Adrenal gland (tissue), 12 donors: ENCODE results near the gene UBE2K. TPM values are rescaled to one million over a fixed set of nuclear protein-coding genes. Genes with fewer than 3 reads are reported as not detected.
"Not testable (repeated sequence)": the region's sequence is repeated elsewhere in the genome, so short reads cannot be mapped to it uniquely, and the experiment has no call there.

ENCODE experiments used
- DNase-seq, 7 donors: peaks; one replicate each; pipeline ENCODE4 v3.0.0-alpha.2; 2019 to 2020
- H3K27ac ChIP-seq, 5 donors: fragments of 200-600 bp; sonication (generic) in 4 of 5; 1 replicate in 3 of 5; 2 replicates in 2 of 5; pipeline versions ENCODE4 v1.5.1 to v1.8.0; 2016 to 2020; ENCODE audit warnings: mild to moderate bottlenecking in 1 of 5
- H3K27me3 ChIP-seq: fragments of 200-600 bp; 2 replicates; pipeline ENCODE4 v1.8.0; 2021
- H3K36me3 ChIP-seq, 2 donors: fragments of 200-600 bp; replicated peaks in 1 of 2; 1 replicate in 1 of 2; 2 replicates in 1 of 2; pipeline versions ENCODE4 v1.5.1 to v1.8.0; 2018 to 2022
- H3K4me1 ChIP-seq, 2 donors: fragments of 200-600 bp; replicated peaks in 1 of 2; 1 replicate in 1 of 2; 2 replicates in 1 of 2; pipeline versions ENCODE4 v1.5.1 to v1.8.0; 2018 to 2021
- H3K4me3 ChIP-seq, 4 donors: fragments of 200-600 bp; sonication (generic) in 3 of 4; one replicate each; pipeline ENCODE4 v1.5.1; 2016 to 2018
- H3K9me3 ChIP-seq, 3 donors: fragments of 200-600 bp; sonication (generic) in 1 of 3; replicated peaks in 1 of 3; 1 replicate in 2 of 3; 2 replicates in 1 of 3; pipeline versions ENCODE4 v1.5.1 to v1.8.0; 2016 to 2021
- CTCF ChIP-seq, 6 experiments: fragments of 450-650 bp in 4 of 6; fragments of 200-600 bp in 2 of 6; sonication (generic) in 1 of 6; IDR thresholded peaks; 1 replicate in 5 of 6; 2 replicates in 1 of 6; pipeline versions ENCODE4 v1.5.1 to v1.8.0; 2016 to 2021; ENCODE audit warnings: antibody characterized with exemption in 6 of 6, mild to moderate bottlenecking in 2 of 6, moderate library complexity in 1 of 6
- POLR2A ChIP-seq, 2 donors: fragments of 450-650 bp; IDR thresholded peaks; one replicate each; pipeline ENCODE4 v1.6.1; 2017; ENCODE audit warnings: antibody characterized with exemption in 2 of 2, mild to moderate bottlenecking in 2 of 2, moderate library complexity in 1 of 2
- WGBS, 4 donors: extraction: QIAGEN DNeasy Blood & Tissue Kit in 2 of 4; methylation state at CpG; one replicate each; pipeline versions ENCODE4 v1.1.5 to v1.1.7; 2013 to 2017; 5-methylcytosine and 5-hydroxymethylcytosine counted together
- intact Hi-C, 2 donors: fragments of 100-400 bp; cut with DNase I; formaldehyde crosslinking; loops; one replicate each; pipeline versions ENCODE4 v1.14.1 to v1.15.0; 2022 to 2023
- polyA plus RNA-seq, 3 donors: library from polyadenylated mRNA; stranded (reverse); fragments of 200-250 nt in 2 of 3; fragments of 350-450 nt in 1 of 3; fragmentation: Illumina TruSeq in 1 of 3; extraction: RNeasy Lipid Tissue Mini Kit (QIAGEN cat#74804) in 1 of 3; gene quantifications; one replicate each; pipeline ENCODE4 v1.2.3, GENCODE V29; 2013 to 2014
- total RNA-seq, 9 donors: library from RNA; depleted of rRNA in 4 of 9; stranded (reverse); fragments of >200 nt in 4 of 9; fragments of 120-200 nt in 1 of 9; fragmentation: NEBNext Ultra II Directional in 1 of 9; extraction: Animal tissue kit (Norgen Biotek cat#: 25700) in 1 of 9; gene quantifications; one replicate each; pipeline versions ENCODE4 v1.1.0 to v1.2.4, GENCODE V29; 2013 to 2023
- donor health status: healthy with polysubstance abuse.
- donor health status: Bipolar disorder and iron deficiency.
- donor health status: DM: yes; HTN: yes; CAD: no.
- donor health status: DM: no; HTN: no; CAD: no.
- donor health status: DM: no; HTN: no; CAD: no.
- donor health status: DM: yes; HTN: yes; CAD: no.

UBE2K gene
- total and polyA plus RNA-seq, 12 donors = 17.9 to 146 (median 38.9) TPM

DNA sequence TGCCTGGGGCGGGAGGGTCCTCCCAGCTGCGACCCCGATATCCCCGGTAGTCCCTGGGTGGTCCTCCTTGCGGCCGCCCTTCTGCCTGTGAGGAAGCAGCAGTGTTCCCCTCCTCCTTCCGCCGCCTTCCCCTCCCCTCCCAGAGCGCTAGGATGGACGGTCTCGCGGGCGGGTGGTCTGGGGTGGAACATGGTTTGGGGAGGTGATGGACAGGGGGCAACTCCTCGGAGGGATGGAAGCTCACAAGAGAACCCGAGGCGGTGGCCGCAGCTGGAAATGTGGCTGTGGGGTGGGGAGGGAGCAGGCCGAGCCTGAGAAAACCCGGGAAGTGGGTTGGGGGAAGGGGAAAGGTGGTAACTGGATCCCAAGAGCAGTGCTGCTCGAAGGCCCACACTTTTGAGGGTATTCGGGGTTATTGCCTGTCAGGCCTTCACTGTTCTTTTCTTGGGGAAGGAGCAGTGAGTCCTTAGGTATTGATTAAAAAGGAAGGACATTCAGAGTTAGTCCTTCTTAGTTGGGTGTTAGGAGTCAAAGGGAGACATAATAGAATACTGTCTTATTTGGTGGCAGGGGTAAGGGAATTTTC lies 581 bp downstream of the UBE2K start:
- TF ChIP-seq POLR2A (IDR thresholded peaks at IDR 0.05) (no peak), CTCF (IDR thresholded peaks at IDR 0.05) (no peak)
- Histone ChIP-seq H3K27ac (peak overlapping the region; percentile 87 to 96 (median 90)), H3K4me1 (peaks cover 17 to 36% of the 10 kb centered on the region in 2 donors), H3K4me3 (peak overlapping the region; percentile 63 to 98 (median 82)), H3K36me3 (peaks cover 0 to 6% of the 10 kb centered on the region in 2 donors), H3K9me3 (no peaks in the 10 kb centered on the region), H3K27me3 (no peaks in the 10 kb centered on the region)
- peak; percentile 43 to 60 (median 50) for DNase-seq
- intact Hi-C loops = loop anchor here (5.0 kb wide), 1 partner anchor 279 kb away; the partner anchor contains the start of gene PDS5A (in 2 of the 2)
- 0 to 1% (median 0%) methylated on average over 8 to 21 of the region's 21 CpGs for WGBS, 4 donors

GRCh38 chr4:39699687-39700409 lies 1.9 kb downstream of the UBE2K start:
- H3K4me3 ChIP-seq = peak overlapping the region in 2 of 4 donors; percentile 0 to 63
- TF ChIP-seq POLR2A (IDR thresholded peaks at IDR 0.05) = no peak
- no peak for TF ChIP-seq CTCF (IDR thresholded peaks at IDR 0.05)
- no peak for DNase-seq
- H3K27ac ChIP-seq = peak overlapping the region in 1 of 5 donors; percentile 94
- H3K27me3 ChIP-seq = no peaks in the 10 kb centered on the region
- intact Hi-C loops = loop anchor here (5.0 kb wide), 1 partner anchor 277 kb away; the partner anchor contains the start of gene PDS5A (in 2 of the 2)
- WGBS, 4 donors = 5 to 8% (median 6%) methylated on average over 4 of the region's 4 CpGs
- peaks cover 0 to 6% of the 10 kb centered on the region in 2 donors for H3K36me3 ChIP-seq
- H3K9me3 ChIP-seq = no peaks in the 10 kb centered on the region
- H3K4me1 ChIP-seq = peaks cover 17 to 36% of the 10 kb centered on the region in 2 donors

GRCh38 chr4:39700554-39700953 lies 2.6 kb downstream of the UBE2K start:
- intact Hi-C loops = no loop called here
- no peak for TF ChIP-seq POLR2A (IDR thresholded peaks at IDR 0.05)
- no peak for TF ChIP-seq CTCF (IDR thresholded peaks at IDR 0.05)
- H3K36me3 ChIP-seq = peaks cover 0 to 6% of the 10 kb centered on the region in 2 donors
- no peak overlapping the region for H3K27ac ChIP-seq
- WGBS, 4 donors = 20 to 29% (median 28%) methylated on average over 3 of the region's 3 CpGs
- peak overlapping the region in 2 of 4 donors; percentile 0 to 63 for H3K4me3 ChIP-seq
- peaks cover 17 to 36% of the 10 kb centered on the region in 2 donors for H3K4me1 ChIP-seq
- no peak for DNase-seq
- no peaks in the 10 kb centered on the region for H3K27me3 ChIP-seq
- no peaks in the 10 kb centered on the region for H3K9me3 ChIP-seq

- 84 to 92% (median 87%) methylated on average over 2 of the region's 2 CpGs for WGBS, 4 donors
- Histone ChIP-seq H3K27ac (no peak overlapping the region), H3K9me3 (no peaks in the 10 kb centered on the region), H3K27me3 (no peaks in the 10 kb centered on the region), H3K36me3 (peaks cover 0 to 6% of the 10 kb centered on the region in 2 donors), H3K4me3 (no peak overlapping the region), H3K4me1 (peaks cover 16 to 44% of the 10 kb centered on the region in 2 donors)
- intact Hi-C loops = no loop called here
- peak in 1 of 7 donors; percentile 27 for DNase-seq
- TF ChIP-seq POLR2A (IDR thresholded peaks at IDR 0.05) (no peak), CTCF (IDR thresholded peaks at IDR 0.05) (no peak)
These were observed 4.8 kb downstream of the UBE2K start for GRCh38 chr4:39702716-39703115.

DNA sequence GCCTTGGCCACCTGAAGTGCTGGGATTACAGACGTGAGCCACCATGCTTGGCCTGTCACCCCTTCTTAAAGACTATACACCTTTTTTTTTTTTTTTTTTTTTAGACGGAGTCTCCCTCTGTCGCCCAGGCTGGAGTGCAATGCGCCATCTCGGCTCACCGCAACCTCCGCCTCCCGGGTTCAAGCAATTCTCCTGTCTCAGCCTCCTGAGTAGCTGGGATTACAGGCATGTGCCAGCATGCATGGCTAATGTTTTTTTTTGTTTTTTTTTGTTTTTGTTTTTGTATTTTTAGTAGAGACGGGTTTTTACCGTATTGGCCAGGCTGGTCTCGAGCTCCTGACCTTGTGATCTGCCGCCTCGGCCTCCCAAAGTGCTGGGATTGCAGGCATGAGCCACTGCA lies 6.9 kb downstream of the UBE2K start:
- H3K4me3 ChIP-seq, H3K36me3 ChIP-seq, intact Hi-C loops, H3K27me3 ChIP-seq, H3K9me3 ChIP-seq, H3K27ac ChIP-seq: not testable (repeated sequence)
- DNase-seq = peak in 1 of 7 donors; percentile 42
- peaks cover 19 to 50% of the 10 kb centered on the region in 2 donors for H3K4me1 ChIP-seq
- WGBS, 4 donors = 94 to 97% (median 96%) methylated on average over 13 of the region's 13 CpGs
